HG02884 (cell line): ENCODE results near the gene CLC.
"Not testable (repeated sequence)": the region's sequence is repeated elsewhere in the genome, so short reads cannot be mapped to it uniquely, and the experiment has no call there.

Experiments
- ATAC-seq: cut with Tn5 transposase; IDR thresholded peaks from one replicate; pipeline ENCODE4 v1.9.1; 2021; ENCODE audit warnings: mild to moderate bottlenecking, moderate library complexity; ENCODE audit not compliant: unreplicated experiment

Gene CLC

GRCh38 chr19:39731685-39732084, 6.1 kb downstream of the CLC start:
- no peak for ATAC-seq

DNA sequence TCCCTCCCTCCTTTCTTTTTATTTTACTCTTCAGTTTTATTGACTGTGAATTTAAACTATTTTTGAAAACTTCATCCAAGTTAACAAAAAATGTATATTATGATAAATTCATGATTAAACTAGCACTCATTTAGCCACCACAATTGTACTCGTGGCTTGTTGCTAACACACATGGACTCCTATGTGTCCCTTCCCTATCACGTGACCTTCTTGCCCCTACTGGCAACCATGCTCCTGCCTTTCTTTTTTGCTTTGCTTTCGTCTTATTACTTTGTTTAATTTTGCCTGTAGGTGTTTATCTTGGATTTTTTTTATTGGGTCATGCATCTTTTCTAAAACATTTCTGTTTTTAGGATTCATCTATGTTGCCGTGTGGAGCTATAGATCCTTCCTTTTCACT, 8.2 kb downstream of the CLC start:
- ATAC-seq = no peak

GRCh38 chr19:39728040-39728439, 9.8 kb downstream of the CLC start:
- no peak for ATAC-seq

GRCh38 chr19:39727070-39727800, 10.6 kb downstream of the CLC start:
- ATAC-seq = no peak

GRCh38 chr19:39725995-39726394, 11.8 kb downstream of the CLC start:
- no peak for ATAC-seq

GRCh38 chr19:39720144-39720543, 17.7 kb downstream of the CLC start:
- ATAC-seq = not testable (repeated sequence)

DNA sequence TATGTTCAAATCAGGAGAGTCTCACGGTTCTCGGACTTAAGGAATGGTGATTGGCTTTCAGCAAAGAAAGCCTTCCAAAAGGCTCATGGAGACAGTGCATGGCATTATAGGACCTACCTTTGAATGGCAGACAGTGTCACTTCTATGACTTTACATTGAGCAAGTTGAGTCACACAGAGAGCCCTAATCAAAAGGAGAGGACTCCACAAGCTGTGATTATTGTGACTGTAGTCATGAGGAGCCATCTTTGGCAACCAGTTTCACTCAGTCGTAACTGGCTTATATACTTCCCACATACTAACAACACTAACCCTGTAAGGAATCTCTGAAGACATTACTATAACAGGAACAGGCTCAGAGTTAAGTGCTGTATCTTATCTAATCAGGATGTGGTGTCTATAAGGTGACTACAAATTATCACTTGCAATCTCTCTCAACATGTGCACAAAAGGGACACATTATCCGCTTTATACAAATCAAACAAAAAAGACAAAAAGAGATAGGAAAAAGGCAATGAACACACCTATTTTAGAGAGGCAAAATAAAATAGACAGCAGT, 27.4 kb downstream of the CLC start:
- no peak for ATAC-seq

DNA sequence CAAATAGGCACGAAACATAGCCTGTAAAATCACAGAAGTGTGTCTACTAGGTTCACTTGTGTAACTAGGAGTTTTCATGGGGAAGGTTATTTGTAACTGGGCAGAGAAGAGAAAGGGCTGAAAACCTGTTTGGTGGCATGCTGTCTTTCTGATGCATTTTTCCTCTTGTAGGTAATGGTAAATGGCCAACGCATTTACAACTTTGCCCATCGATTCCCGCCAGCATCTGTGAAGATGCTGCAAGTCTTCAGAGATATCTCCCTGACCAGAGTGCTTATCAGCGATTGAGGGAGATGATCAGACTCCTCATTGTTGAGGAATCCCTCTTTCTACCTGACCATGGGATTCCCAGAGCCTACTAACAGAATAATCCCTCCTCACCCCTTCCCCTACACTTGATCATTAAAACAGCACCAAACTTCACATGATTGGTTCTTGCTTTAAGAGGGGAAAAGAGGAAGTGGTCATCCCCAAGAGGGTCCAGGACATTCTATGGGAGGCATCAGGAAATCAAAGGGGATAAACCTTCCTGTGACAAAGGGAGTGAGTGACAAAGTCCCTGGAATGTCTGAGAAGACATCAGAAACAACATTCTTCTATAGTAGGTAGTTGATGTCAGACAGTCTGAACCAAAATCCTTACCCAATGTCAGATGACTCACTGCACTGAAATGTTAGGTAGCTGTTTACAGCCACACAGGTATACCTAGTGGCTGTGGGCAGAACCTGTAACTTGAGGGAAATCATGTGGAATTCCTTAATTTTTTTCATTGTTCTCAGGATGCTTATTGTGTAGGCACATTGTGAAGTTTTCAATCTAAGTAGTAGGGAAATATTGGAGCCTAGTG, 28.6 kb downstream of the CLC start:
- ATAC-seq = no peak

DNA sequence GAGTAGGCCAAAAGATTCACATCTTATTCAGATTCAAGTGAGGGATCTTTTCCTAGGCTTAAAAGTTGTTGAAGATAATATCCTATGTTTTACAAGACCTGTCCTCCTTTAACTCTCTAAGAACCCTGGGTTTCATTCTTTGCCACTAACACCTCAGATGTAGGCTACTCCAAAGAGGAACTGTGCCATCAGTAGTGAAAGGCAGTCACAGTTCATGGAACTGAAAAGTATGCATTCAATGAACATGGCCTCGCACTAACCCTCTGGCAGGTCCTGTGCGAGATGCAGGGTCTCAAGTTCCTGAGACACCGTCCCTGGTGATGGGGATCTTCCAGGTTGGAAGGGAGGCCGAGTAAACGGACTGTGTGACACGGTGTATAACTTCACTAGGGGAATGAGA, 29.2 kb downstream of the CLC start:
- no peak for ATAC-seq

DNA sequence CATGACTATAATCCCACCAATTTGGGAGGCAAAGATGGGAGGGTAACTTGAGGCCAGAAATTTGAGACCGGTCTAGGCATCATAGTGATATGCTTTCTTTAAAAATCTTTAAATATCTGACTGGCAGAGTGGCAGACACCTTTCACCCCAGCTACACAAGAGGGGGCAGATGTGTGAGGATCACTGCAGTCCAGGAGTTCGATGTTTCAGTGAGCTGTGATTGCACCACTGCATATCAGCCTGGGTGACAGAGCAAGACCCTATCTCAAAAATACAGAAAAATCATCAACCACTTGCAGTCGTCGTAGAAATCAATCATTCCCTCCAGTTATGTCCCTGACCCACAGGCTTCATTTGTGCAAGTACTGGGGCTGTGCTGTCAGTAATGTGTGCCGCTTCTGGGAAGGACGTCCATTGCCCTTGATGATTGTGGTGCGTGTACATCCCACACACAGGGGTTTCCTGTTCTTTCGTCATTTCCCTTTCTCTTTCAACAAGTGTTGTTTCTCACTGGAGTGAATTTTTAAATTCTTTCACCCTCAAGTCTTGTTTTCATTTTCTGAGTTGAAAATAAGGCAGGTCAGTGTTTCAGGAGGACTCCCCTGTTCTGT, 32.1 kb downstream of the CLC start:
- ATAC-seq = no peak

DNA sequence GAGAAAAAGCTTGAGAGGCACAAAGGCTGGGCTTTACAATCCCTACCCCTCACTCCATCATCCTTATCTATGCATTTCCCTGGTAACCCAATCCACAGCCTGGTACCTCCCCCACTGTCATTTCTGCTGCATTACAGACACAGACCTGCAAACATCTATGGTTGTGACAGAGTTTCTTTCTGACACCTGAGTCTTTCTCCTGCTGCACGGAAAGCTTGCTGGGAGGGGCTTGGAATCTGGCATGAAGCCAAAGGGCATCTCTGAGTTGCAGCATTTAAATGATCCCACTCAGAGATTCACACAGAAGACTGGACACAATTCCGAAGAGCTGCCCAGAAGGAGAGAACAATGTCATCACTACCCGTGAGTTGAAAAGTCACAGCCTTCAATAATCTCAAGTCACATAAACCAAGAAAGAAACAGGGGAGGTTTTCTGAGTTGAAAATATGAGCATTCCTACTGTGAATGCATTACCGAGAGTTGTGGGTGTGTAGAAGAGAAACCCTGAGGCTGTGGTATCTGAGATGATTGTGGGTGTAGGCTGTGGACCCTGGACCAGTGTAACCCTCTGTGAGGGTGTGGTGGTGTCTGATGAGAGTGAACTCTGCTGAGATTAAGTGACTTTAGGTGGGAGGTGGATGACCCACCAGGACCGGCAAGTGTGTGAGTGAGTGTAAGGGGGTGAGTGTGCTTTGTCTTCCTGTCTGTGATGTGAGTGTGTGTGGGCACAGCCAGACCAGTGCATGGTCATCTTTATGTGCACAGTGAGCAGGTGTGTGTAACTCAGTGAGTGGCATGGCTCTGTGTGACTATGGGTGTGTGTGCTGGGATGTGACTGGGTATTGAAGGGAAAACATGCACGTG, 33.4 kb downstream of the CLC start, which contains the start of gene LGALS14:
TSS of gene LGALS14 (plus strand) at position 301 of the 864 bp plus-strand sequence. CDS start at position 349, 48 bp downstream.
- no peak for ATAC-seq

DNA sequence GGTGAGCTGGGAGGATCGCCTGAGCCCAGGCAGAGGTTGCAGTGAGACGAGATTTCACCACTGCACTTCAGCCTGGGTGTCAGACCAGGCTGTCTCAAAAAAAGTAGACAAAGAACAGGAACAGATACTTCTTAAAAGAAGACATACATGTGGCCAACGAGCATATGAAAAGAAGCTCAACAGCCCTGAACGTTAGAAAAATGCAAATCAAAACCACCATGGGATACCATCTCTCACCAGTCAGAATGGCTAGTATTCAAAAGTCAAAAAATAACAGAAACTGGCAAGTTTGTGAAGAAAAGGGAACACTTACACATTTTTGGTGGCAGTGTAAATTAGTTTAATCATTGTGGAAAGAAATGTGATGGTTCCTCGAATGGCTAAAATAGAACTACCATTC, 36.5 kb downstream of the CLC start:
- ATAC-seq = no peak

GRCh38 chr19:39698535-39698934, 39.3 kb downstream of the CLC start:
- no peak for ATAC-seq

DNA sequence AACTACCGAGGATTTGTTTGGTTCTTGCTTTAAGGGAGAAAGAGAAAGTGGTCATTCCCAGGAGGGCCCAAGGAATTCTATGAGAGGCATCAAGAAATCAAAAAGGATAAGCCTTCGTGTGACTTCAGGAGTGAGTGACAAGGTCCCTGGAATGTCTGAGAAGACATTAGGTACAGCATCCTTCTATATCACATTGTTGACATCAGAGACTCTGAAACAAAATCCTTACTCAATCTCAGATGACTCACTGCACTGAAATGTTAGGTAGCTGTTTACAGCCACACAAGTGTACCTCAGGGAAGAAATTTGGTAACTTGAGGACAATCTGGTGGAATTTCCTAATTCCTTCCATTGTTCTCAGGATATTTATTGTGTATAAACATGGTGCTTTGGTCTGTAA, 41.4 kb downstream of the CLC start:
- ATAC-seq = no peak

- no peak for ATAC-seq
Measured at GRCh38 chr19:39695759-39696158, 42.1 kb downstream of the CLC start.

- ATAC-seq = no peak
Measured at GRCh38 chr19:39692822-39693221, 45.0 kb downstream of the CLC start.

DNA sequence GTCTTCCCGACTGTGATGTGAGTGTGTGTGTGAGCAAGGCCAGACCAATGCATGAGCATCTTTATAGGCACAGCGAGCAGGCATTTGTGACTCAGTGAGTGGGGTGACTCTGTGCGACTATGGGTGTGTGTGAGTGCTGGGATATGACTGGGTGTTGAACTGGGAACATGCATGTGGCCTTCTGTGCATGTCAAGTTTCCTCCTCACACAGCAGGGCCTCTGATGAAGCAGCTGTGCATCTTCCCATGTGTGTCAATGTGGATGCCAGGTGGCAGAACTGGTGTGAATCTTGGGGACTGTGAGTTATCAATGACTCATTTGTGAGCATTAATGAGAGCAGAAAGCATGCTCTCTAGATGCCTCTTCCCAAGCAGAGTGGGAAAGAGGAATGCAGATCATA, 45.7 kb downstream of the CLC start:
- ATAC-seq = no peak

DNA sequence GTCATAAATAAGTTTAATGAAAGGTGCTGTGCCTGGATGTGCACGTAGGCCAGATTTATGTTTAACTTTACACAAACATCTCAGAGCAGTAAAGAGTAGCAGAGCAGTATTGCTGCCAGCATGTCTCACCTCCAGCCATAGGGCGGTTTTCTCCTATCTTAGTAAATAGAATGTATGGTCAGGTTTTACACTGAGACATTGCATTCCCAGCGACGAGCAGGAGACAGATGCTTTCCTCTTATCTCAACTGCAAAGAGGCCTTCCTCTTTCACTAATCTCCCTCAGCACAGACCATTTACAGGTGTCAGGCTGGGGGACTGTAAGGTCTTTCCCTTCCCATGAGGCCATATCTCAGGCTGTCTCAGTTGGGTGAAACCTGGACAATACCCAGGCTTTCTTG, 49.2 kb downstream of the CLC start:
- not testable (repeated sequence) for ATAC-seq

GRCh38 chr19:39686739-39687138, 51.1 kb downstream of the CLC start:
- no peak for ATAC-seq

- ATAC-seq = no peak
Measured at GRCh38 chr19:39684267-39684666, 53.6 kb downstream of the CLC start.
